ENCODE measurements around the gene DOCK3. TPM values are rescaled to one million over a fixed set of nuclear protein-coding genes. Genes with fewer than 3 reads are reported as not detected.

The DOCK3 gene
- total RNA-seq, 3 donors from 2014 or later, result 0.17 to 6.1 (median 0.20) TPM

- Histone ChIP-seq H3K9me3 (no peaks in the 10 kb centered on the region), H3K36me3 (ENCODE audit: low read depth) (no peaks in the 10 kb centered on the region), H3K4me3 (no peak overlapping the region), H3K4me1 (ENCODE audit: low read depth) (no peaks in the 10 kb centered on the region)
- ATAC-seq, result peak; percentile 64
- DNase-seq, result peak in 2 of 3 donors; percentile 52 to 64
- intact Hi-C loops (cut with DNase I, micrococcal nuclease), result no loop called here
- no peak for TF ChIP-seq CTCF (IDR thresholded peaks at IDR 0.05)
These were observed 22.0 kb upstream of the DOCK3 start for GRCh38 chr3:50652709-50653108.

- ATAC-seq, result no peak
- DNase-seq, result no peak
- no peak overlapping the region for H3K4me3 ChIP-seq
- intact Hi-C loops (cut with DNase I, micrococcal nuclease), result no loop called here
- H3K4me1 ChIP-seq (ENCODE audit: low read depth), result no peaks in the 10 kb centered on the region
- no peak for TF ChIP-seq CTCF (IDR thresholded peaks at IDR 0.05)
- H3K9me3 ChIP-seq, result no peaks in the 10 kb centered on the region
- H3K36me3 ChIP-seq (ENCODE audit: low read depth), result no peaks in the 10 kb centered on the region
These were observed 20.7 kb upstream of the DOCK3 start for GRCh38 chr3:50653937-50654595.

GRCh38 chr3:50655009-50655830 lies 19.5 kb upstream of the DOCK3 start:
- DNase-seq, result no peak
- H3K9me3 ChIP-seq, result no peaks in the 10 kb centered on the region
- intact Hi-C loops (cut with DNase I, micrococcal nuclease), result no loop called here
- H3K4me1 ChIP-seq (ENCODE audit: low read depth), result no peaks in the 10 kb centered on the region
- no peak for TF ChIP-seq CTCF (IDR thresholded peaks at IDR 0.05)
- no peaks in the 10 kb centered on the region for H3K36me3 ChIP-seq (ENCODE audit: low read depth)
- ATAC-seq, result peak; percentile 21
- no peak overlapping the region for H3K4me3 ChIP-seq

GRCh38 chr3:50656417-50657195 lies 18.1 kb upstream of the DOCK3 start:
- intact Hi-C loops (cut with DNase I, micrococcal nuclease), result no loop called here

More at GRCh38 chr3:50656417-50657195, 18.1 kb upstream of the DOCK3 start:
- DNase-seq (no peak), ATAC-seq (no peak)
- H3K36me3 ChIP-seq (ENCODE audit: low read depth), result no peaks in the 10 kb centered on the region
- H3K4me1 ChIP-seq (ENCODE audit: low read depth), result no peaks in the 10 kb centered on the region
- H3K9me3 ChIP-seq, result no peaks in the 10 kb centered on the region
- H3K4me3 ChIP-seq, result no peak overlapping the region
- no peak for TF ChIP-seq CTCF (IDR thresholded peaks at IDR 0.05)

Measured in mucosa of descending colon (tissue), 3 donors.